A549 (cell line): ENCODE measurements around the gene SLC22A2. TPM values are rescaled to one million over a fixed set of nuclear protein-coding genes. Genes with fewer than 3 reads are reported as not detected.

Source experiments
- ATAC-seq, 2 experiments: fragments of 200-7000 bp in 1 of 2; fragments of >200 bp in 1 of 2; cut with Nextera tagmentation in 1 of 2; cut with Tn5 transposase in 1 of 2; 3 replicates each; pipeline versions ENCODE4 v1.8.0 to v1.9.1; 2018 to 2020; ENCODE audit warnings: mild to moderate bottlenecking in 1 of 2, moderate library complexity in 1 of 2
- CTCF ChIA-PET: fragments of 300-600 bp; sonication (Branson Sonifier 250); formaldehyde crosslinking; extraction: SDS; loops from one replicate; lab custom pipeline; 2021; ENCODE audit warnings: antibody characterized with exemption, inconsistent platforms; lab: Yijun Ruan, JAX
- POLR2A ChIA-PET: fragments of 350-600 bp; formaldehyde crosslinking; extraction: SDS; loops from one replicate; lab custom pipeline; 2021; ENCODE audit warnings: antibody characterized with exemption, inconsistent platforms; lab: Yijun Ruan, JAX
- DNase-seq, 2 experiments: peaks; one replicate each; pipeline versions ENCODE4 v3.0.0 to v3.0.0-alpha.2; 2011 to 2016; ENCODE audit warnings: low read depth in 1 of 2, low spot score in 1 of 2
- FAIRE-seq: peaks from 2 replicates; lab custom pipeline; 2011; peaks lifted over from hg19 to GRCh38; lab: Jason Lieb, UNC
- H3K27ac ChIP-seq, 2 experiments: fragments of >200 bp; sonication (Bioruptor Twin); formaldehyde crosslinking; 3 replicates each; pipeline ENCODE4 v1.5.1; 2016 to 2017
- H3K4me1 ChIP-seq: fragments of >200 bp; sonication (Bioruptor Twin); formaldehyde crosslinking; 3 replicates; pipeline ENCODE4 v1.6.1; 2016
- H3K4me2 ChIP-seq: fragments of >200 bp; sonication (Bioruptor Twin); formaldehyde crosslinking; 3 replicates; pipeline ENCODE4 v1.6.1; 2016
- H3K4me3 ChIP-seq: fragments of >200 bp; sonication (Bioruptor Twin); formaldehyde crosslinking; 3 replicates; pipeline ENCODE4 v1.5.1; 2016
- H3K9me3 ChIP-seq: fragments of >200 bp; sonication (Bioruptor Twin); formaldehyde crosslinking; 3 replicates; pipeline ENCODE4 v1.6.1; 2016
- BCL3 ChIP-seq: fragments of >200 bp; sonication (Bioruptor Twin); formaldehyde crosslinking; IDR thresholded peaks from 3 replicates; pipeline ENCODE4 v1.6.1; 2016
- CBX2 ChIP-seq: fragments of 200-600 bp; sonication (generic); IDR thresholded peaks from 2 replicates; pipeline ENCODE4 v1.6.1; 2016; ENCODE audit warnings: low read depth, mild to moderate bottlenecking, borderline replicate concordance
- CBX8 ChIP-seq: fragments of 200-600 bp; sonication (generic); IDR thresholded peaks from 2 replicates; pipeline ENCODE4 v1.6.1; 2016
- CEBPB ChIP-seq, 2 experiments: fragments of >200 bp in 1 of 2; sonication (Bioruptor Twin) in 1 of 2; formaldehyde crosslinking in 1 of 2; IDR thresholded peaks; 2 replicates each; pipeline ENCODE4 v1.6.1; 2012 to 2016
- CHD4 ChIP-seq: fragments of 200-600 bp; sonication (generic); IDR thresholded peaks from 2 replicates; pipeline ENCODE4 v1.6.1; 2016; ENCODE audit warnings: antibody characterized with exemption, mild to moderate bottlenecking, borderline replicate concordance
- E2F6 ChIP-seq: IDR thresholded peaks from 2 replicates; pipeline ENCODE4 v1.6.1; 2012; ENCODE audit warnings: low read depth, borderline replicate concordance
- ESRRA ChIP-seq: fragments of 150-350 bp; IDR thresholded peaks from 2 replicates; pipeline ENCODE4 v1.6.1; 2014; ENCODE audit warnings: mild to moderate bottlenecking, low read length, borderline replicate concordance
- FOSB ChIP-seq: fragments of 250-450 bp; sonication (Bioruptor Pico); IDR thresholded peaks from 2 replicates; pipeline ENCODE4 v1.5.0; 2020; ENCODE audit warnings: mild to moderate bottlenecking, moderate library complexity
- FOXS1 ChIP-seq: fragments of 250-450 bp; sonication (Bioruptor Pico); IDR thresholded peaks from 2 replicates; pipeline ENCODE4 v1.5.0; 2020; ENCODE audit warnings: mild to moderate bottlenecking, moderate library complexity
- GATA3 ChIP-seq: IDR thresholded peaks from 2 replicates; pipeline ENCODE4 v1.6.1; 2012; ENCODE audit warnings: borderline replicate concordance
- HDAC2 ChIP-seq: fragments of 200-600 bp; sonication (generic); IDR thresholded peaks from 2 replicates; pipeline ENCODE4 v1.6.1; 2016
- JUNB ChIP-seq: fragments of >200 bp; sonication (Bioruptor Twin); formaldehyde crosslinking; IDR thresholded peaks from 2 replicates; pipeline ENCODE4 v1.6.1; 2016
- KDM1A ChIP-seq: fragments of 200-600 bp; sonication (generic); IDR thresholded peaks from 2 replicates; pipeline ENCODE4 v1.6.1; 2016; ENCODE audit warnings: low read depth, mild to moderate bottlenecking
- NR3C1 ChIP-seq: fragments of >200 bp; sonication (Bioruptor Twin); formaldehyde crosslinking; IDR thresholded peaks from 3 replicates; pipeline ENCODE4 v1.6.1; 2017
- POLR2AphosphoS2 ChIP-seq: conservative IDR thresholded peaks from 2 replicates; pipeline ENCODE4 v1.6.1; 2012; ENCODE audit warnings: low read length, improper control_type of control experiment, inconsistent platforms
- RARB ChIP-seq: fragments of 250-450 bp; sonication (Bioruptor Pico); IDR thresholded peaks from 2 replicates; pipeline ENCODE4 v1.8.0; 2021; ENCODE audit warnings: mild to moderate bottlenecking, moderate library complexity
- REST ChIP-seq: fragments of 200-600 bp; sonication (generic); IDR thresholded peaks from 2 replicates; pipeline ENCODE4 v1.6.1; 2016; ENCODE audit warnings: antibody characterized with exemption, mild to moderate bottlenecking, moderate library complexity
- RNF2 ChIP-seq: fragments of 200-600 bp; sonication (generic); IDR thresholded peaks from 2 replicates; pipeline ENCODE4 v1.6.1; 2016; ENCODE audit warnings: low read depth, mild to moderate bottlenecking, antibody characterized with exemption, moderate library complexity, borderline replicate concordance
- SMC3 ChIP-seq: fragments of >200 bp; sonication (Bioruptor Twin); formaldehyde crosslinking; IDR thresholded peaks from 3 replicates; pipeline ENCODE4 v1.6.1; 2018; ENCODE audit warnings: inconsistent platforms
- SREBF2 ChIP-seq: fragments of 450-650 bp; IDR thresholded peaks from 2 replicates; pipeline ENCODE4 v1.6.1; 2014; ENCODE audit warnings: mild to moderate bottlenecking, moderate library complexity
- TFCP2L1 ChIP-seq: fragments of 250-450 bp; sonication (Bioruptor Pico); IDR thresholded peaks from 2 replicates; pipeline ENCODE4 v1.5.0; 2021; ENCODE audit warnings: mild to moderate bottlenecking
- ZNF302 ChIP-seq: fragments of 250-450 bp; sonication (Bioruptor Pico); IDR thresholded peaks from 2 replicates; pipeline ENCODE4 v1.9.0; 2021; ENCODE audit warnings: inconsistent platforms, mild to moderate bottlenecking, moderate library complexity
- WGBS: methylation state at CpG from one replicate; pipeline ENCODE4 v1.1.6; 2017; ENCODE audit errors: missing lambda C conversion rate; 5-methylcytosine and 5-hydroxymethylcytosine counted together
- polyA plus RNA-seq, 4 experiments: library from polyadenylated mRNA; depleted of rRNA in 3 of 4; stranded (reverse); fragments of >200 nt; fragmentation: RNase III in 1 of 4; extraction: RNeasy Plus Mini Kit Qiagen cat#74134 plus additional on column Dnase treatment in 1 of 4; gene quantifications; 2 replicates in 3 of 4; 3 replicates in 1 of 4; pipeline ENCODE4 v1.2.3, GENCODE V29; 2011 to 2017

Gene SLC22A2
- polyA plus RNA-seq, 2 of the 4 experiments (the other 2 are of a cell fraction): 0.04 TPM; not detected in 1

- ATAC-seq (no peak), FAIRE-seq (no peak), DNase-seq (no peak)
- no peak overlapping the region for H3K4me2 ChIP-seq
- peaks cover 13% of the 10 kb centered on the region; the same call in 2 of the 3 replicates for H3K4me1 ChIP-seq
- ChIA-PET CTCF (interaction anchor here (0.9 kb wide), 1 partner anchor 23 kb away, joined by 3 read pairs; no protein-coding TSS in a partner anchor), POLR2A (no interaction called here)
- no peaks in the 10 kb centered on the region for H3K9me3 ChIP-seq
- H3K4me3 ChIP-seq: no peak overlapping the region
- no peak overlapping the region for H3K27ac ChIP-seq
- WGBS: 84% methylated on average over 5 of the region's 5 CpGs
- no peak for TF ChIP-seq REST
- TF ChIP-seq CEBPB (IDR thresholded peaks at IDR 0.05): 0 out of 4 replicates have a peak, but pooled peaks of 1 of the 2 experiments have one; percentile 18
Observed at GRCh38 chr6:160178271-160178670, 80.3 kb downstream of the SLC22A2 start.

GRCh38 chr6:160177220-160177619, 81.4 kb downstream of the SLC22A2 start:
- Histone ChIP-seq H3K4me1 (peaks cover 13% of the 10 kb centered on the region; the same call in 2 of the 3 replicates), H3K4me3 (no peak overlapping the region), H3K27ac (0 out of 6 replicates have a peak overlapping the region, but pooled peaks of 1 of the 2 experiments have one; percentile 55), H3K9me3 (no peaks in the 10 kb centered on the region), H3K4me2 (peak overlapping the region; percentile 44; the same call in 2 of the 3 replicates)
- POLR2A ChIA-PET: no interaction called here
- TF ChIP-seq SMC3 (no peak), FOXS1 (CRISPR knock-in tag) (no peak), ZNF302 (no peak), RARB (CRISPR knock-in tag) (no peak)
- peak in 1 of 2 experiments; percentile 42 for DNase-seq
- ATAC-seq: peak in 1 of 2 experiments; percentile 61; a peak in 3 of 6 replicates
- FAIRE-seq: no peak
- CTCF ChIA-PET: no interaction called here
- WGBS: 41% methylated on average over 2 of the region's 2 CpGs

GRCh38 chr6:160174681-160175080, 83.9 kb downstream of the SLC22A2 start:
- DNase-seq (no peak), ATAC-seq (peak in 1 of 2 experiments; percentile 70; a peak in 3 of 6 replicates), FAIRE-seq (no peak)
- Histone ChIP-seq H3K27ac (peak overlapping the region in 1 of 2 experiments; percentile 63; a peak in 3 of 6 replicates), H3K4me1 (peaks cover 13% of the 10 kb centered on the region; the same call in 2 of the 3 replicates), H3K9me3 (no peaks in the 10 kb centered on the region), H3K4me2 (no peak overlapping the region), H3K4me3 (no peak overlapping the region)
- ChIA-PET POLR2A (no interaction called here), CTCF (no interaction called here)
- TF ChIP-seq HDAC2: no peak
- no peak for TF ChIP-seq TFCP2L1 (CRISPR knock-in tag)
- no peak for TF ChIP-seq CBX2
- no peak for TF ChIP-seq SREBF2
- TF ChIP-seq GATA3: peak; percentile 12; the same call in 1 of the 2 replicates
- no peak for TF ChIP-seq POLR2AphosphoS2
- WGBS: 10% methylated on average over 2 of the region's 2 CpGs

- H3K9me3 ChIP-seq: no peaks in the 10 kb centered on the region
- H3K4me3 ChIP-seq: no peak overlapping the region
- ChIA-PET POLR2A (no interaction called here), CTCF (no interaction called here)
- H3K27ac ChIP-seq: peak overlapping the region in 1 of 2 experiments; percentile 63; a peak in 2 of 6 replicates
- peaks cover 13% of the 10 kb centered on the region; the same call in 2 of the 3 replicates for H3K4me1 ChIP-seq
- 71% methylated on average over 9 of the region's 9 CpGs for WGBS
- H3K4me2 ChIP-seq: no peak overlapping the region
- ATAC-seq: peak in 1 of 2 experiments; percentile 33; a peak in 2 of 6 replicates
- no peak for FAIRE-seq
- DNase-seq: no peak
- TF ChIP-seq BCL3 (no peak), CHD4 (no peak), FOSB (no peak), E2F6 (no peak), ESRRA (no peak), NR3C1 (no peak), JUNB (no peak), CBX8 (no peak), RARB (CRISPR knock-in tag) (no peak), RNF2 (no peak), KDM1A (no peak)
Observed at GRCh38 chr6:160173806-160174527, 84.7 kb downstream of the SLC22A2 start.
